Mucosa of descending colon (tissue), 3 donors: Measurements from ENCODE around the gene FRAS1. TPM values are rescaled to one million over a fixed set of nuclear protein-coding genes. Genes with fewer than 3 reads are reported as not detected.

Source experiments
- ATAC-seq: fragments of 200-7000 bp; cut with Tn5 transposase; one replicate; pipeline ENCODE4 v1.9.1; 2020; ENCODE audit warnings: mild to moderate bottlenecking, moderate library complexity
- DNase-seq, 3 donors: peaks; one replicate each; pipeline ENCODE4 v3.0.0-alpha.2; 2020
- H3K36me3 ChIP-seq: fragments of 200-600 bp; one replicate; pipeline ENCODE4 v1.8.0; 2021; ENCODE audit warnings: low read depth, mild to moderate bottlenecking
- H3K4me1 ChIP-seq: fragments of 200-600 bp; one replicate; pipeline ENCODE4 v1.8.0; 2021; ENCODE audit warnings: low read depth, mild to moderate bottlenecking
- H3K4me3 ChIP-seq: fragments of 200-600 bp; one replicate; pipeline ENCODE4 v1.8.0; 2021; ENCODE audit warnings: mild to moderate bottlenecking
- H3K9me3 ChIP-seq: fragments of 200-600 bp; one replicate; pipeline ENCODE4 v1.8.0; 2021; ENCODE audit warnings: mild to moderate bottlenecking
- intact Hi-C, 2 donors: fragments of 100-400 bp; cut with DNase I in 1 of 2; cut with micrococcal nuclease in 1 of 2; formaldehyde crosslinking; loops; one replicate each; pipeline versions ENCODE4 v1.11.0 to v1.11.1; 2022; cut with DNase I, micrococcal nuclease
- total RNA-seq, 3 donors: library from RNA; stranded (reverse); fragmentation: NEBNext Ultra II Directional in 2 of 3; extraction: Animal tissue kit (Norgen Biotek cat#: 25700) in 2 of 3; gene quantifications; one replicate each; pipeline versions ENCODE4 v1.2.1 to v1.2.4, GENCODE V29; 2021 to 2023
- TF ChIP-seq, protein P1 (sequence below): fragments of 200-600 bp; IDR thresholded peaks from one replicate; pipeline ENCODE4 v1.8.0; 2022; ENCODE audit warnings: antibody characterized with exemption, mild to moderate bottlenecking
- donor health status: DM: no; HTN: no; CAD: no; lungs with moderate emphysema.
- donor health status: DM: no; HTN: no; CAD: no.
- donor health status: DM: no; HTN: yes; CAD: no.

FRAS1 gene
- total RNA-seq, 3 donors from 2014 or later, result 1.2 to 9.3 (median 2.2) TPM

- intact Hi-C loops, result no loop called here
- H3K4me3 ChIP-seq, result no peak overlapping the region
- DNase-seq (no peak), ATAC-seq (no peak)
- TF ChIP-seq, protein P1, sequence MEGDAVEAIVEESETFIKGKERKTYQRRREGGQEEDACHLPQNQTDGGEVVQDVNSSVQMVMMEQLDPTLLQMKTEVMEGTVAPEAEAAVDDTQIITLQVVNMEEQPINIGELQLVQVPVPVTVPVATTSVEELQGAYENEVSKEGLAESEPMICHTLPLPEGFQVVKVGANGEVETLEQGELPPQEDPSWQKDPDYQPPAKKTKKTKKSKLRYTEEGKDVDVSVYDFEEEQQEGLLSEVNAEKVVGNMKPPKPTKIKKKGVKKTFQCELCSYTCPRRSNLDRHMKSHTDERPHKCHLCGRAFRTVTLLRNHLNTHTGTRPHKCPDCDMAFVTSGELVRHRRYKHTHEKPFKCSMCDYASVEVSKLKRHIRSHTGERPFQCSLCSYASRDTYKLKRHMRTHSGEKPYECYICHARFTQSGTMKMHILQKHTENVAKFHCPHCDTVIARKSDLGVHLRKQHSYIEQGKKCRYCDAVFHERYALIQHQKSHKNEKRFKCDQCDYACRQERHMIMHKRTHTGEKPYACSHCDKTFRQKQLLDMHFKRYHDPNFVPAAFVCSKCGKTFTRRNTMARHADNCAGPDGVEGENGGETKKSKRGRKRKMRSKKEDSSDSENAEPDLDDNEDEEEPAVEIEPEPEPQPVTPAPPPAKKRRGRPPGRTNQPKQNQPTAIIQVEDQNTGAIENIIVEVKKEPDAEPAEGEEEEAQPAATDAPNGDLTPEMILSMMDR, result no peak
- H3K9me3 ChIP-seq, result no peaks in the 10 kb centered on the region
- H3K4me1 ChIP-seq, result no peaks in the 10 kb centered on the region
- H3K36me3 ChIP-seq, result no peaks in the 10 kb centered on the region
Measured at GRCh38 chr4:78156520-78156919, 99.4 kb downstream of the FRAS1 start.

DNA sequence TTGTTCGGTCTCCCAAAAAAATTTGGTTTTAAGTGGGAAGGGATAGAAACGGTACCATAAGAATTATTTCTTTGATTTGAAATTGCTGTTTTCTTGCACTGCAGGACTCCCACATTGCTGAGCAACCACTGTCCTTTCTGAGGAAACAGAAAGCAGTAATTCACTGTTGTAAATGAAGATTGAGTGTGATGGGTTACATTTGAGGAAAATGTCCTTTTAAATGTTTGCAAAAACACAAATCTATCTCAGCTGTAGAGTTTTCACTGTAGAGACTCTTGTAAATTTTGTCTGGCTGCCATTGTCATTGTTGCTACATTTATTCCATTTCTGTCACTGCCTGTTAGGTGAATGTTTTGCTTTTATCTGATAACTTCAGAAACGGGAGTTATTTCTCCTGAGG lies 105.2 kb downstream of the FRAS1 start:
- no peaks in the 10 kb centered on the region for H3K9me3 ChIP-seq
- no peak for DNase-seq
- intact Hi-C loops, result no loop called here

DNA sequence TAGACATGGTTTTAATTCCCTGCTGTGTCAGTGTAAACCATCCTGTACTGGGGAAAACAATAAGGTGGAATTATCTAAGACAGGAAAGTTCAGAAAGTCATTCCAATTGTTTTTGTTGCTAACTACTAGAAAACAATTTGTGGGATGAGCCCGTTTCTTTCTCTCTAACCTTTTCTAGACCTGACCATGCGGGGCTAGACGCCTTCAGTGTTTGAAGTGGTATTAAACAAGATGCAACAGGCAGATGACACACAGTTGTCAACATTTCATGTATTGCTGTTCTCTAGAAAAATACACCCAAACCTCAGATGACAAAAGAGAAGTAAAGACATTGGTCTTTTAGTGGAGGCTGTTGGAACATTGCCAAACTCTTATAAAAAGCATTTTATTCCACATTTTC lies 105.7 kb downstream of the FRAS1 start:
- ATAC-seq, result no peak
- no peak for DNase-seq
- intact Hi-C loops, result no loop called here
- TF ChIP-seq, protein P1, result no peak
- Histone ChIP-seq H3K4me3 (no peak overlapping the region), H3K4me1 (no peaks in the 10 kb centered on the region), H3K9me3 (no peaks in the 10 kb centered on the region), H3K36me3 (no peaks in the 10 kb centered on the region)

More for the DNA sequence above, 105.2 kb downstream of the FRAS1 start:
- TF ChIP-seq, protein P1, result no peak
- Histone ChIP-seq H3K4me1 (no peaks in the 10 kb centered on the region), H3K36me3 (no peaks in the 10 kb centered on the region), H3K4me3 (no peak overlapping the region)
- ATAC-seq, result no peak

- Histone ChIP-seq H3K9me3 (no peaks in the 10 kb centered on the region), H3K36me3 (no peaks in the 10 kb centered on the region), H3K4me3 (no peak overlapping the region), H3K4me1 (no peaks in the 10 kb centered on the region)
- TF ChIP-seq, protein P1, result no peak
- intact Hi-C loops, result no loop called here
- ATAC-seq, result peak; percentile 60
- no peak for DNase-seq
Measured at GRCh38 chr4:78165758-78166157, 108.6 kb downstream of the FRAS1 start.

- no peaks in the 10 kb centered on the region for H3K36me3 ChIP-seq
- intact Hi-C loops, result no loop called here
Measured at GRCh38 chr4:78166622-78167021, 109.5 kb downstream of the FRAS1 start.

More at GRCh38 chr4:78166622-78167021, 109.5 kb downstream of the FRAS1 start:
- DNase-seq (no peak), ATAC-seq (no peak)
- TF ChIP-seq, protein P1, result no peak
- Histone ChIP-seq H3K9me3 (no peaks in the 10 kb centered on the region), H3K4me3 (no peak overlapping the region), H3K4me1 (no peaks in the 10 kb centered on the region)
